H1 (cell line): ENCODE data around the gene CYP2B6. TPM values are rescaled to one million over a fixed set of nuclear protein-coding genes. Genes with fewer than 3 reads are reported as not detected.

Experiments used
- CTCF ChIA-PET: fragments of 300-600 bp; sonication (Branson Sonifier 250); formaldehyde crosslinking; loops from one replicate; lab custom pipeline; 2021; ENCODE audit not compliant: partially characterized antibody; lab: Charles Lee
- POLR2A ChIA-PET: fragments of 300-600 bp; sonication (Branson Sonifier 250); formaldehyde crosslinking; loops from one replicate; lab custom pipeline; 2021; ENCODE audit warnings: inconsistent platforms; ENCODE audit not compliant: partially characterized antibody; lab: Charles Lee
- DNase-seq, 2 experiments: peaks; one replicate each; pipeline versions ENCODE4 v3.0.0 to v3.0.0-alpha.2; 2010 to 2022; ENCODE audit warnings: low spot score in 2 of 2, low read depth in 1 of 2, mixed read lengths in 1 of 2
- FAIRE-seq: peaks from 2 replicates; lab custom pipeline; 2011; peaks lifted over from hg19 to GRCh38; lab: Jason Lieb, UNC
- H2AFZ ChIP-seq: 2 replicates; pipeline ENCODE4 v1.8.1; 2012; ENCODE audit warnings: low read length, inconsistent platforms
- H2AK5ac ChIP-seq: 2 replicates; pipeline ENCODE4 v1.6.1; 2013; ENCODE audit warnings: low read depth, low read length
- H2BK120ac ChIP-seq: replicated peaks from 2 replicates; pipeline ENCODE3; 2013; ENCODE audit warnings: low read depth, low read length, inconsistent platforms
- H2BK12ac ChIP-seq: 2 replicates; pipeline ENCODE4 v1.6.1; 2013; ENCODE audit warnings: low read depth, low read length
- H2BK15ac ChIP-seq: 2 replicates; pipeline ENCODE4 v1.6.1; 2013; ENCODE audit warnings: low read length
- H2BK20ac ChIP-seq: 2 replicates; pipeline ENCODE4 v1.6.1; 2013; ENCODE audit warnings: low read length
- H2BK5ac ChIP-seq: 2 replicates; pipeline ENCODE4 v1.6.1; 2013; ENCODE audit warnings: low read depth, low read length
- H3K14ac ChIP-seq: 2 replicates; pipeline ENCODE4 v1.6.1; 2013; ENCODE audit warnings: inconsistent platforms; ENCODE audit not compliant: insufficient read length
- H3K18ac ChIP-seq: 2 replicates; pipeline ENCODE4 v1.6.1; 2013; ENCODE audit warnings: low read length; ENCODE audit errors: extremely low read depth
- H3K23ac ChIP-seq: 2 replicates; pipeline ENCODE4 v1.6.1; 2013; ENCODE audit warnings: inconsistent platforms; ENCODE audit not compliant: insufficient read length
- H3K23me2 ChIP-seq: 2 replicates; pipeline ENCODE4 v1.6.1; 2013; ENCODE audit warnings: low read depth, low read length
- H3K27ac ChIP-seq: 2 replicates; pipeline ENCODE4 v1.6.1; 2011; ENCODE audit warnings: low read depth, low read length, inconsistent platforms
- H3K27me3 ChIP-seq, 4 experiments: replicated peaks in 1 of 4; 1 replicate in 1 of 4; 2 replicates in 3 of 4; pipeline versions ENCODE4 v1.6.1 to v1.8.1; 2011 to 2013; ENCODE audit warnings: low read length in 3 of 4, mild to moderate bottlenecking in 3 of 4, inconsistent platforms in 2 of 4, mixed read lengths in 2 of 4, moderate library complexity in 1 of 4; ENCODE audit not compliant: control insufficient read depth in 3 of 4, insufficient read depth in 3 of 4; ENCODE audit errors: extremely low read depth in 1 of 4
- H3K36me3 ChIP-seq, 4 experiments: 2 replicates each; pipeline versions ENCODE4 v1.6.1 to v1.8.1; 2011 to 2013; ENCODE audit warnings: mild to moderate bottlenecking in 4 of 4, low read length in 3 of 4, moderate library complexity in 2 of 4, control low read depth in 1 of 4, inconsistent platforms in 1 of 4; ENCODE audit not compliant: insufficient read depth in 4 of 4, control insufficient read depth in 2 of 4
- H3K4ac ChIP-seq: replicated peaks from 2 replicates; pipeline ENCODE3; 2013; ENCODE audit warnings: low read length, low read depth, mixed read lengths, inconsistent platforms; ENCODE audit not compliant: insufficient read length
- H3K4me1 ChIP-seq, 4 experiments: replicated peaks in 1 of 4; 1 replicate in 1 of 4; 2 replicates in 3 of 4; pipeline versions ENCODE4 v1.6.1 to v1.8.1; 2011 to 2013; ENCODE audit warnings: low read length in 3 of 4, inconsistent platforms in 2 of 4, mixed read lengths in 1 of 4; ENCODE audit not compliant: insufficient read depth in 4 of 4, control insufficient read depth in 3 of 4
- H3K4me2 ChIP-seq, 2 experiments: 2 replicates each; pipeline versions ENCODE4 v1.6.1 to v1.8.1; 2011 to 2013; ENCODE audit warnings: low read depth in 2 of 2, low read length in 2 of 2, control low read depth in 1 of 2, inconsistent platforms in 1 of 2, mild to moderate bottlenecking in 1 of 2; ENCODE audit not compliant: insufficient read depth in 1 of 2
- H3K4me3 ChIP-seq, 4 experiments: fragments of 200-600, 300-600 bp in 1 of 4; sonication (generic), shearing (Covaris generic), sonication (Bioruptor Twin) in 1 of 4; 2 replicates each; pipeline versions ENCODE4 v1.5.1 to v1.8.1; 2011 to 2016; ENCODE audit warnings: low read length in 4 of 4, low read depth in 3 of 4, control low read depth in 2 of 4, inconsistent platforms in 2 of 4, mild to moderate bottlenecking in 2 of 4, mixed read lengths in 1 of 4, moderate library complexity in 1 of 4; ENCODE audit not compliant: insufficient read depth in 2 of 4; ENCODE audit errors: extremely low read depth in 1 of 4
- H3K56ac ChIP-seq: replicated peaks from 2 replicates; pipeline ENCODE3; 2013; ENCODE audit warnings: low read depth, mild to moderate bottlenecking, mixed read lengths, low read length, inconsistent platforms; ENCODE audit not compliant: insufficient read length
- H3K79me1 ChIP-seq: 2 replicates; pipeline ENCODE4 v1.6.1; 2013; ENCODE audit warnings: low read depth, low read length, control low read depth
- H3K79me2 ChIP-seq, 2 experiments: 2 replicates each; pipeline versions ENCODE4 v1.6.1 to v1.8.1; 2012 to 2013; ENCODE audit warnings: low read length in 2 of 2, mild to moderate bottlenecking in 2 of 2, inconsistent platforms in 1 of 2; ENCODE audit not compliant: insufficient read depth in 2 of 2, control insufficient read depth in 1 of 2
- H3K9ac ChIP-seq, 4 experiments: replicated peaks in 1 of 4; 1 replicate in 1 of 4; 2 replicates in 3 of 4; pipeline versions ENCODE4 v1.6.1 to v1.8.1; 2011 to 2013; ENCODE audit warnings: low read depth in 3 of 4, low read length in 3 of 4, control low read depth in 2 of 4, mild to moderate bottlenecking in 2 of 4, moderate library complexity in 2 of 4, inconsistent platforms in 1 of 4; ENCODE audit errors: extremely low read depth in 1 of 4
- H3K9me3 ChIP-seq, 2 experiments: 2 replicates each; pipeline versions ENCODE4 v1.6.1 to v1.8.1; 2012 to 2013; ENCODE audit warnings: mild to moderate bottlenecking in 2 of 2, moderate library complexity in 2 of 2, control low read depth in 1 of 2, inconsistent platforms in 1 of 2, low read depth in 1 of 2, low read length in 1 of 2, mixed read lengths in 1 of 2; ENCODE audit not compliant: insufficient read depth in 2 of 2
- H4K20me1 ChIP-seq, 2 experiments: replicated peaks in 1 of 2; 2 replicates each; pipeline versions ENCODE3 to v1.8.1; 2011 to 2013; ENCODE audit warnings: inconsistent platforms in 2 of 2, low read length in 2 of 2, mild to moderate bottlenecking in 1 of 2; ENCODE audit not compliant: insufficient read depth in 2 of 2, control insufficient read depth in 1 of 2
- H4K5ac ChIP-seq: 2 replicates; pipeline ENCODE4 v1.6.1; 2013; ENCODE audit warnings: low read length, low read depth, mixed read lengths, inconsistent platforms; ENCODE audit not compliant: insufficient read length
- H4K8ac ChIP-seq: 2 replicates; pipeline ENCODE4 v1.8.0; 2013; ENCODE audit warnings: mild to moderate bottlenecking, moderate library complexity, low read length, inconsistent platforms; ENCODE audit not compliant: insufficient read depth; ENCODE audit errors: extremely low read depth
- H4K91ac ChIP-seq: replicated peaks from 2 replicates; pipeline ENCODE3; 2013; ENCODE audit warnings: low read length, mixed read lengths, inconsistent platforms; ENCODE audit not compliant: insufficient read length
- CHD2 ChIP-seq: IDR thresholded peaks from 2 replicates; pipeline ENCODE4 v1.6.1; 2012; ENCODE audit warnings: low read length, improper control_type of control experiment
- E2F6 ChIP-seq: IDR thresholded peaks from 2 replicates; pipeline ENCODE4 v1.6.1; 2012; ENCODE audit warnings: inconsistent platforms
- GABPA ChIP-seq: IDR thresholded peaks from 2 replicates; pipeline ENCODE4 v1.6.1; 2011; ENCODE audit warnings: mild to moderate bottlenecking, low read length, moderate library complexity, borderline replicate concordance; ENCODE audit not compliant: insufficient read depth
- RFX5 ChIP-seq: IDR thresholded peaks from 2 replicates; pipeline ENCODE4 v1.6.1; 2011; ENCODE audit warnings: low read depth, low read length, improper control_type of control experiment, borderline replicate concordance
- RXRA ChIP-seq: IDR thresholded peaks from 2 replicates; pipeline ENCODE4 v1.6.1; 2011; ENCODE audit warnings: low read depth, mild to moderate bottlenecking, low read length, moderate library complexity; ENCODE audit not compliant: insufficient read depth
- SIN3A ChIP-seq, 2 experiments: IDR thresholded peaks in 1 of 2; conservative IDR thresholded peaks in 1 of 2; 2 replicates each; pipeline ENCODE4 v1.6.1; 2011 to 2012; ENCODE audit warnings: low read length in 2 of 2, improper control_type of control experiment in 1 of 2, low read depth in 1 of 2, mild to moderate bottlenecking in 1 of 2
- SP1 ChIP-seq: IDR thresholded peaks from 2 replicates; pipeline ENCODE4 v1.6.1; 2011; ENCODE audit warnings: low read depth, low read length
- SP4 ChIP-seq: IDR thresholded peaks from 2 replicates; pipeline ENCODE4 v1.6.1; 2012; ENCODE audit warnings: low read length, inconsistent platforms
- TEAD4 ChIP-seq: IDR thresholded peaks from 2 replicates; pipeline ENCODE4 v1.6.1; 2012; ENCODE audit warnings: low read depth, low read length, inconsistent platforms, mixed read lengths
- YY1 ChIP-seq: IDR thresholded peaks from 2 replicates; pipeline ENCODE4 v1.6.1; 2011; ENCODE audit warnings: low read depth, mild to moderate bottlenecking, low read length
- ZNF274 ChIP-seq: IDR thresholded peaks from 2 replicates; pipeline ENCODE4 v1.7.0; 2012; ENCODE audit warnings: low read length, borderline replicate concordance; ENCODE audit errors: extremely low read depth
- WGBS, 2 experiments: shearing (Covaris generic) in 1 of 2; methylation state at CpG; one replicate each; pipeline versions ENCODE4 v1.1.6 to v1.1.7; 2013 to 2015; ENCODE audit warnings: low lambda C conversion rate in 2 of 2, mixed read lengths in 2 of 2, inconsistent platforms in 1 of 2, low coverage in 1 of 2, missing lambda C conversion rate in 1 of 2; ENCODE audit not compliant: insufficient replicate concordance in 2 of 2, insufficient coverage in 1 of 2, insufficient read length in 1 of 2; ENCODE audit errors: extremely low coverage in 1 of 2, missing lambda C conversion rate in 1 of 2; 5-methylcytosine and 5-hydroxymethylcytosine counted together
- polyA plus RNA-seq, 7 experiments: library from polyadenylated mRNA; depleted of rRNA in 3 of 7; stranded (reverse) in 5 of 7; unstranded in 2 of 7; fragments of >200 nt in 5 of 7; fragments of 200-250 nt in 2 of 7; gene quantifications; 1 replicate in 5 of 7; 2 replicates in 1 of 7; 4 replicates in 1 of 7; pipeline versions ENCODE4 v1.2.1 to v1.2.3, GENCODE V29; 2011 to 2013; ENCODE audit warnings: missing spikeins in 2 of 7, mixed read lengths in 2 of 7
- total RNA-seq: library from RNA; stranded (reverse); fragmentation: NEBNext Ultra II Directional; extraction: Animal tissue kit (Norgen Biotek cat#: 25700); gene quantifications from 2 replicates; pipeline ENCODE4 v1.2.1, GENCODE V29; 2021

CYP2B6 gene
- total and polyA plus RNA-seq, 2 of the 8 experiments (the other 6 are each of a cell fraction or from before 2014, with no cell fraction given): 2.8 to 5.4 TPM

- Histone ChIP-seq H3K4me3 (no peak overlapping the region), H2BK12ac (peak overlapping the region; percentile 14; the same call in 1 of the 2 replicates), H2BK15ac (no peak overlapping the region), H2BK120ac (no peak overlapping the region), H3K9me3 (no peaks in the 10 kb centered on the region; a peak in 2 of 4 replicates), H3K18ac (no peak overlapping the region), H4K5ac (no peak overlapping the region), H3K4me2 (no peak overlapping the region), H3K56ac (no peak overlapping the region), H3K27ac (no peak overlapping the region), H3K23ac (no peak overlapping the region), H2AFZ (no peak overlapping the region), H4K91ac (no peak overlapping the region), H3K23me2 (no peaks in the 10 kb centered on the region; the same call in 1 of the 2 replicates), H2BK5ac (0 out of 2 replicates have a peak overlapping the region, but pooled peaks have one; percentile 8), H3K36me3 (no peaks in the 10 kb centered on the region), H2AK5ac (no peak overlapping the region), H4K8ac (no peak overlapping the region), H3K4ac (no peak overlapping the region), H3K79me2 (no peaks in the 10 kb centered on the region), H3K4me1 (peaks cover 0 to 7% (median 0%) of the 10 kb centered on the region in 4 experiments; a peak in 2 of 7 replicates), H3K79me1 (no peaks in the 10 kb centered on the region), H3K9ac (no peak overlapping the region), H2BK20ac (no peak overlapping the region), H3K27me3 (peaks cover 0 to 9% (median 8%) of the 10 kb centered on the region in 4 experiments; a peak in 3 of 7 replicates), H3K14ac (no peak overlapping the region), H4K20me1 (no peaks in the 10 kb centered on the region)
- DNase-seq: no peak
- ChIA-PET POLR2A (interaction anchor here (0.9 kb wide), 1 partner anchor 9 kb away, joined by 5 read pairs; no protein-coding TSS in a partner anchor), CTCF (interaction anchor here (1.1 to 1.8 kb wide), 2 partner anchors 47 to 94 kb away, joined by 4 to 6 read pairs; no protein-coding TSS in a partner anchor)
- FAIRE-seq: no peak
- WGBS, 2 experiments: 90% methylated on average over 4 of the region's 4 CpGs; no CpG with 5 or more reads in 1 of the 2 experiments
- TF ChIP-seq CHD2 (no peak), RFX5 (no peak), TEAD4 (no peak), YY1 (no peak), SP4 (no peak), GABPA (no peak), RXRA (no peak), SP1 (no peak), ZNF274 (no peak), E2F6 (no peak), SIN3A (conservative IDR thresholded peaks at IDR 0.05 in 1 of 2, IDR thresholded peaks at IDR 0.05 in 1 of 2; ENCODE audit: low read depth in 1 of 2, low read length in 2 of 2) (no peak)
Measured at GRCh38 chr19:41029524-41030432, 38.7 kb downstream of the CYP2B6 start.
